ENCODE results near the gene SLC38A4.
"Not testable (repeated sequence)": the region's sequence is repeated elsewhere in the genome, so short reads cannot be mapped to it uniquely, and the experiment has no call there.

The SLC38A4 gene

DNA sequence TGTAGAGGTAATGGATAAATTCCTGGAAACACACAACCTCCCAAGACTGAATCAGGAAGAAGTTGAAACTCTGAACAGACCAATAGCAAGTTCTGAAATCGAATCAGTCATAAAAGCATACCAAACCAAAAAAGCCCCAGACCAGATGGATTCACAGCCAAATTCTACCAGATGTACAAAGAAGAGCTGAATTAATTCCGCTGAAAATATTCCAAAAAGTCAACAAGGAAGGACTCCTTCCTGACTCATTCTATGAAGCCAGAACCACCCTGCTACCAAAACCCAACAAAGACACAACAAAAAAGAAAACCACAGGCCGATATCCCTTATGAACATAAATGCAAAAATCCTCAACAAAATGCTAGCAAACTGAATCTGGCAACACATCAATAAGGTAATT is 81.5 kb downstream of the SLC38A4 start:
- TF ChIP-seq, protein P1, sequence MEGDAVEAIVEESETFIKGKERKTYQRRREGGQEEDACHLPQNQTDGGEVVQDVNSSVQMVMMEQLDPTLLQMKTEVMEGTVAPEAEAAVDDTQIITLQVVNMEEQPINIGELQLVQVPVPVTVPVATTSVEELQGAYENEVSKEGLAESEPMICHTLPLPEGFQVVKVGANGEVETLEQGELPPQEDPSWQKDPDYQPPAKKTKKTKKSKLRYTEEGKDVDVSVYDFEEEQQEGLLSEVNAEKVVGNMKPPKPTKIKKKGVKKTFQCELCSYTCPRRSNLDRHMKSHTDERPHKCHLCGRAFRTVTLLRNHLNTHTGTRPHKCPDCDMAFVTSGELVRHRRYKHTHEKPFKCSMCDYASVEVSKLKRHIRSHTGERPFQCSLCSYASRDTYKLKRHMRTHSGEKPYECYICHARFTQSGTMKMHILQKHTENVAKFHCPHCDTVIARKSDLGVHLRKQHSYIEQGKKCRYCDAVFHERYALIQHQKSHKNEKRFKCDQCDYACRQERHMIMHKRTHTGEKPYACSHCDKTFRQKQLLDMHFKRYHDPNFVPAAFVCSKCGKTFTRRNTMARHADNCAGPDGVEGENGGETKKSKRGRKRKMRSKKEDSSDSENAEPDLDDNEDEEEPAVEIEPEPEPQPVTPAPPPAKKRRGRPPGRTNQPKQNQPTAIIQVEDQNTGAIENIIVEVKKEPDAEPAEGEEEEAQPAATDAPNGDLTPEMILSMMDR (IDR thresholded peaks at IDR 0.05; ENCODE audit: low read depth, low read length), result no peak
- no peak overlapping the region for H3K4me3 ChIP-seq (ENCODE audit: low read depth, low read length)

DNA sequence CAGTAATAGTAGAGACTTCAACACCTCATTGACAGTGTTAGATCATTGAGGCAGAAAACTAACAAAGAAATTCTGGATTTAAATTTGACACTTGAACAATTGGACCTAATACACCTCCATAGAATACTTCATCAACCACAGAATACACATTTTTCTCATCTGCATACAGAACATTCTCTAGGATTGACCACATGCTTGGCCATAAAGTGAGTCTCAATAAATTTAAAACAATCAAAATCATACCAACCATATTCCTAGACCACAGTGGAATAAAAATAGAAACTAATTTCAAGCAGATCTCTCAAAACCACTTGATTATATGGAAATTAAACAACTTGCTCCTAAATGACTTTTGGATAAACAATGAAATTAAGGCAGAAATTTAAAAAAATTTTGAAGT is 82.3 kb downstream of the SLC38A4 start:
- no peak overlapping the region for H3K4me3 ChIP-seq (ENCODE audit: low read depth, low read length)
- TF ChIP-seq, protein P1 (IDR thresholded peaks at IDR 0.05; ENCODE audit: low read depth, low read length), result no peak

DNA sequence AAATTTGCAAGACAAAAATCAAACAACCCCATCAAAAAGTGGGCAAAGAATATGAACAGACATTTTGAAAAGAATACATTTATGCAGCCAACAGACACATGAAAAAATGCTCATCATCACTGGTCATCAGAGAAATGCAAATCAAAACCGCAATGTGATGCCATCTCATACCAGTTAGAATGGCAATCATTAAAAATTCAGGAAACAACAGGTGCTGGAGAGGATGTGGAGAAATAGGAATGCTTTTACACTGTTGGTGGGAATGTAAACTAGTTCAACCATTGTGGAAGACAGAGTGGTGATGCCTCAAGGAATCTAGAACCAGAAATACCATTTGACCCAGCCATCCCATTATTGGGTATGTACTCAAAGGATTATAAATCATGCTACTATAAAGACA is 83.5 kb downstream of the SLC38A4 start:
- H3K4me3 ChIP-seq (ENCODE audit: low read depth, low read length), result not testable (repeated sequence)

DNA sequence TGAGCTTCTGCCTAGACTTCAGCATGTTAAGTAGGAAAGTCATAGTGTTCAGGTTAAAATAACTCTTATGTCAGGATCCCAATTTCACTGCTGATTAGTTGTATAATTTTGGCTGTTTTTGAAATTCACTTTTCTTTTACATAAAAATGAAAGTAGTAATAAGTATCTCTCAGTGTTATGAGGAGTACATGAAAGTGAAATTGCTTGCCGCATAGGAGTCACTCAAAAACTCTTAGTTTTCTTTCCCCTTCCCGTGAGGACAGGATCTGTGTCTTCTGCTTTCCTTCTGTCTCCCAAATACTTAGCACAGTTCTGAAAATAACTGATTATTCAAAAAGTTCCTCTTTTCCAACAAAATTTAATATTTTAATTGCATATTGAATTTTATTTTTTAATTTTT is 100.5 kb downstream of the SLC38A4 start:
- TF ChIP-seq, protein P1 (IDR thresholded peaks at IDR 0.05; ENCODE audit: low read depth, low read length), result no peak
- no peak overlapping the region for H3K4me3 ChIP-seq (ENCODE audit: low read depth, low read length)

DNA sequence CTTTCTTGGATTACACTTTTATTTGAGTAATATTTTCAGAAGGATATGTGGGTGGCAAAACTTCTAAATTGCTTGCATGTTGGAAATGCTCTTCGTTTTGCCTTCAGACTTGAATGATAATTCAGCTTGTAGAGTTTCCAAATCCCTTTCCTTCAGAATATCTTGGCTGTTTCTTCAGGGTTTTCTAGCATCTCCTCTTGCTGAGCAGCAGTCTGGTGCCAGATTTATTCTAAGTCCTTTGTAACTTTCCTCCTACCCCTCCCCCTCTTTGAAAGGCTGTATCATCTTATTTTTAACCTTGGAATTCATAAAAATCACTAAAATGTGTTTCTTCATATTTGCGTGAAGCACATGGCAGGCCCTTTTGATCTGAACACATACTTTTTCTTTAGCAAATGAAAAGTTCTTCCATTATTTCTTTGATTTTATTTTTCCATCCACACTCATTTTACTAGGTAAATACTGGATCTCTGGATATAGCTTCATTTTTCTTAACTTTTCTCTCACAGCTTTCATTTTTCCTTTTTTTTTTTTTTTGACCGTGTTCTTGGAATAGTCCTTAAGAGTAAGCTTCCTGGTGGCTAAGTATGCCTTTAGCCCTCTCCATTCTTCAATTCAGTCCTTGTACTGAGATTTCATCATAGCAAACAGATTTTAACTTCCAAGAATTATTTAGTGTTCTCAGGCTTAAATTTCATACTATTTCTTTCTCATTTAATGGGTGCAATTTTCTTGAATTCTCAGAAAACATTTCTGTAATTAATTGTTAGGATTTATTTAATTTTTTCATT is 102.0 kb downstream of the SLC38A4 start:
- TF ChIP-seq, protein P1 (IDR thresholded peaks at IDR 0.05; ENCODE audit: low read depth, low read length), result no peak
- H3K4me3 ChIP-seq (ENCODE audit: low read depth, low read length), result no peak overlapping the region

DNA sequence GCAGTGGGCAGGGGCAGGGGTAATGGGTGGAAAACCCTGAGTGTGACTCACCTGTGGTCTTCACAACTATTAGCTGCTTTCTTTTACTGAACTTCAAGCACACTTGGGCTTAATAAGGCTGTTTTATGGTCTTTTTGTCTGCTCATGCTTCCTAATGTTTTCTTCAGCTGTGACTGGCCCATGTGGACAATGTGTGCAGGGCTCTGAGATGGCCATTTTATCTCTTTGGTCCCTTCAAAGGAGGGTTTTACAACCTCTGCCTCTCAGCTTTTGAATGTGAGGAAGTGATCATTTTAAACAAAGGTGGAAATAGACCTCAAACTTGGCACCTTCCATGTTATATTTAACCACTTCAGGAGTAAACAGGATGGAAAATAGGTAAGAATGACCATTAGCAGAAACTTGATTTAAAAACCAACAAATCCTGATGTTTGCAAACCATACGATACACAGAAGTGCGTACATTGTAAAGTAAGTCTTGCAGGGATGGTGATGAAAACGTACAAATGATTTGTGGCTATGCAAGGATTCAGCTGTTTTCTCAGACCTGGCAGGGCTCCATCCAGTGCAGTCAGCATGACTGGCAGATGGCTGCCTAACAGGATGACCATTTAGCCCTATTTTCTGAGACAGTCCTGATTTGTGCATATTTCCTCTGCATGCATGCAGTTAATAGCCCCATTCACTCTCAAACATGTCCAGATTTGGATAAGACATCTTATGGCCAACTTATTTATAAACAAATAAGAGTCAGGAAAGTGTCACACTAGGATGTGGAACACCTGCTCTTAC is 103.2 kb downstream of the SLC38A4 start:
- TF ChIP-seq, protein P1 (IDR thresholded peaks at IDR 0.05; ENCODE audit: low read depth, low read length), result no peak
- H3K4me3 ChIP-seq (ENCODE audit: low read depth, low read length), result no peak overlapping the region

DNA sequence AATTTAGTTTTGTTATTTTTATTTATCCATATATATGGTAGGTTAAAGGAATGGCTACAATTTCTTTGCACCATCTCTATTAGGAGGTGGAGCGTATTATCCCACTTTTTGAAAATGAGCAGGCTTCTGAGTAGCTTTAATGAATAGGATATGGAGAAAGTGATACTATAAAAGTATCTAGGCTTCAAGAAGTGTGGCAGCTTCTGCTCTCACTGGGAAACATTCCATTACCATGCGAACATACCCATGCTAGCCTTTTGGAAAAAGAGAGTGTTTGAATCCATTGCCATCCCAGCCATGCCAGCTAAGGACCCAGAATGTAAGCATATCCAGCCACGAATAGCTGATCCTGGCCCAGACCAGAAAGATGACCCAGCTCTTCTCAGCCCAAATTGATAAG is 107.3 kb downstream of the SLC38A4 start:
- TF ChIP-seq, protein P1 (IDR thresholded peaks at IDR 0.05; ENCODE audit: low read depth, low read length), result no peak
- H3K4me3 ChIP-seq (ENCODE audit: low read depth, low read length), result no peak overlapping the region

All from WI38 (cell line).